Stimulated activated CD8-positive, alpha-beta memory T cell treated with anti-CD3 and anti-CD28 coated beads, Interleukin-7, amount 100 ng/mL, for 1 hour (primary cell): ENCODE data around the gene LILRB2.
"Not testable (repeated sequence)": the region's sequence is repeated elsewhere in the genome, so short reads cannot be mapped to it uniquely, and the experiment has no call there.

Experiments used
- DNase-seq, 2 donors: peaks; one replicate each; pipeline ENCODE4 v3.0.0-alpha.2; 2020; ENCODE audit warnings: low read depth in 2 of 2

Gene LILRB2

DNA sequence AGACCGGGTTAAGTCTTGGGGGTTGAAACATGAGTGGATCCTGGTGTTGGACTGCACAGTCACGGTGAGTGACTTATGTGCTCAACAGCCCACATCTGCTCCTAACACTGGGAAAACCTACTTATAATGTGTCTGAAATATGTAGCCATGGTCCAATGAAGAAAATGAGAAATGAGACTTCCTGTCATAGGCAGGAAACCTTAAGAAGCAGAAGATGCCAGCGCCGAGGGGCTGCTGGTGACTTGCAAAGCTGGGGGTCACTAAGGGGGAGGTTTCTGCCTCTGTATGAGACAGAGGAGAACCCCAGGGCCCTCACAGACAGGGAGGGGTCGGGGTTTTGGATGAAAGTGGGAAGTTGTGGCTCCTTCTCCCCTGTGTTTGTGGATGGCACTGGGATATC, 8.7 kb downstream of the LILRB2 start:
- DNase-seq = not testable (repeated sequence)

- not testable (repeated sequence) for DNase-seq
Observed at GRCh38 chr19:54271587-54271986, 9.3 kb downstream of the LILRB2 start.

- no peak for DNase-seq
Observed at GRCh38 chr19:54271106-54271505, 9.8 kb downstream of the LILRB2 start.

- no peak for DNase-seq
Observed at GRCh38 chr19:54268936-54269335, 12.0 kb downstream of the LILRB2 start.

- DNase-seq = peak; percentile 18 to 53
Observed at GRCh38 chr19:54266133-54266532, 14.8 kb downstream of the LILRB2 start.

GRCh38 chr19:54262470-54262869, 18.4 kb downstream of the LILRB2 start:
- DNase-seq = no peak

- DNase-seq = no peak
Observed at GRCh38 chr19:54262066-54262465, 18.8 kb downstream of the LILRB2 start.

DNA sequence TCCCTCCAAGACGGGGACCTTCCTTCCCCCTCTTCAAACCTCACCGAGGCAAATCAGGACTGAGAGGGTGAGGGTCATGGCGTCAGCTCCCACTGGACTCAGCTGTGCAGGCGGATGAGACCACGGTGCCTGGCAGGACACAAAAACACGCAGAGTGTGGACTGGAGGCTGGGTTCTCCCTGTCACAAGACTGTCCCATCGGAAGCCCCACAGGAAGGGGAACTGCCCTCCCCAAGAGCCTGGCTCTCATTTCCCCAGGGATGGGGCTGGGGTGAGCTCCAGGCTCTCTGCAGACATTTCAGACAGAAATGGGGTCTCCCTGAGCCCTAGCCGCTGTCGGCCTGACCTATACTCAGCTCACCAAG, 23.8 kb downstream of the LILRB2 start, which contains the start of gene LILRB5:
Gene LILRB5, minus strand, starts transcription at position 158 of the 365 bp plus-strand sequence. Its CDS starts 80 bp downstream, at position 78.
- DNase-seq = no peak

DNA sequence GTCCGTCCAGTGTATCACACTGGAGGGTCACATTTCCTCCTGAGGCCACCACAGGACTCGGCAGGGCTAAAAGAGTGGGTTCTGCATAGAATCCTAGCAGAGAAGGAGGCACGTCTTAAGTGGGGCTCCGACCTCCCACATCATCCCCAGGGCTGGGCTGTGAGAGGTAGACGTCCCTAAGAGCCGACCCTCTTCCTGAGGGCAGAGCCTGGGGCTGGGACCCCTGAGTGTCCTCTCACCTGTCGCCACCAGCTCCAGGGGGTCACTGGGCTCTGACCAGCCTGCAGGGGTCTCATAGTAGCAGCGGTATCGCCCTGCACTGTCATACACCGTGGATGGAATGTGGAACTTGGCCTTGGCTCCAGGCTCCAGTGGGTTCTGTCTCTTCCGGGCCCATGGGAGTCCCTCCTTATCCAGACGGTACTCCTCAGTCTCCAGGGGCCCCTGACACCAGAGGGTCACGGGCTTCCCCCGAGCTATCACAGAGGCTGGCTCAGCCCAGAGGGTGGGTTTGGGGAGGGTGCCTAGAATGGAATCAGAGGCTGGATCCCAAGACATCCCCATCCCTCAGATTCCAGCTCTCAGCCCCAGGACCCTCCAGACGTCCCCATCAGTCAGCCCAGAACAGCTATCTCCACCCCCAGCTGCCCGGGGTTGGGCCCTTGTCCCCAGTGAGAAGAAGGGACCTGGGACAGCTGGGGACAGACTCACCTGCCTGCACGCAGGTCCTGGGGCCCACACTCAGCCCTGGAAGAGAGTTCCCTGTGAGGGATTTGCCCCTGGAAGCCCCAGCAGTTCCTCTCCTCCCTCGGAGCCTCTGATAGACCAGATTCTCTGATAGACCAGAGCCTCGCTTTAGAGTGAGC, 24.4 kb downstream of the LILRB2 start:
- no peak for DNase-seq

DNA sequence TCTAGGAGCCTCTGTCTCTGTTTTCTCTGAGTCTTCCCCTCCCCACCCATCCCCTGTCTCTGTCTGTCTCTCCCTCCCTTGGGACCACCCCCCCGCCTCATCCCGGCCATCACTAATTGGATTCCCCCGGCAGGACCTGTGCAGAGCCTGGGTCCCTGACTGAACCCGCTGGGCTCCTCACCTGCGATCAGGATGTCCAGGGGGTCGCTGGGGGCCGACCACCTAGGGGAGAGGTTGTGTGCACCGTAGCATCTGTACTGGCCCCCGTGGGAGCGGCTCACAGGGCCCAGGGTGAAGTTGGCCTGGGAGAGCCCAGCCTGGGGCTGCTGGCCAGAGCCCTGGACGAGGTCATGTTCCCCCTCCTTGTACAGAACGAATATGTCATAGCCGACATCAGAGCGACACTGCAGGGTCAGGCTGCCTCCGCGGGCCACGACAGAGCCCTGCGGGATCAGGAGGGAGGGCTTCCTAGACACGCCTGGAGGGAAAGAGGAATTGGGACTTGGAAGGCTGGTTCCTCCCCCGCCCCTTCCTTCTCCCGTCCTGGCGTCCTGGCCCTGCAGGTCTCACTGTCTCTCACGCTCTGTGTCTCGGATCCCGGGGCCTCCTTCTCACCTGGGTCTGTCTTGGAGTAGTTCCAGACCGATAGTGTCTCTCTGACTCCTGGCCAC, 25.7 kb downstream of the LILRB2 start:
- no peak for DNase-seq

DNA sequence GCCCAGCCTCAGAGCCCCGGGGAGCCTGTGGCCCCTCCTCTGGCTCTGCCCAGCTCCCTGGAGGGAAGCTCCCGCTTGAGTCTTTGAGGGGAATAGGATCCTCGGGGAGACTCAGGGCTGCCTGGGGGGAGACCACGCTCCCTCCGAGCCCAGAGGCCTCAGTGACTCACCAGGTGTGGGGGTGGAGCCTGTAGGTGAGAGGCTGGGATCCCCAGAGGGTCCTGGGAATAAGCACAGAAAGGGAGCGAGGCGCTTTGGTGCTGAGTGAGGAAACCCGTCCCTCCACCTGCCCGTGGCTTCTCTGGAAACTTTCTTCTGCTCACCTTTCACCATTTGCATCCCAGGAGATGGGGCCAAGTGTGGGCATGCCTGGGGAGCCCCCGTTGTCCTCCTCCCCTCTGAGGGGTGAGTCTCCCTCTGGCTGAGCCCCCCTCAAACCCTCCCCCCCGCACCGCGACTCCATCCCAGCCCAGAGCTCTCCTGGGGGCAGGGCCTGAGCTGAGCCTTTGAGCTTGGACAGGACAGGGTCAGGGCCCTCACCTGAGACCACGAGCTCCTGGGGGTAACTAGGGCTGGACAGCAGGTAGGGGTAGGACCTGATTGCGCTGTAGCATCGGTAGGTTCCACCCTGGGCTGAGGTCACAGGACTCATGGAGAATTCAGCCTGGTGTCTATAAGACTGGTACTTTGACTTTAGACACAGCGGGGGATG, 26.6 kb downstream of the LILRB2 start:
- no peak for DNase-seq

- no peak for DNase-seq
Observed at GRCh38 chr19:54253331-54254194, 27.3 kb downstream of the LILRB2 start.

GRCh38 chr19:54252845-54253244, 28.1 kb downstream of the LILRB2 start:
- no peak for DNase-seq

DNA sequence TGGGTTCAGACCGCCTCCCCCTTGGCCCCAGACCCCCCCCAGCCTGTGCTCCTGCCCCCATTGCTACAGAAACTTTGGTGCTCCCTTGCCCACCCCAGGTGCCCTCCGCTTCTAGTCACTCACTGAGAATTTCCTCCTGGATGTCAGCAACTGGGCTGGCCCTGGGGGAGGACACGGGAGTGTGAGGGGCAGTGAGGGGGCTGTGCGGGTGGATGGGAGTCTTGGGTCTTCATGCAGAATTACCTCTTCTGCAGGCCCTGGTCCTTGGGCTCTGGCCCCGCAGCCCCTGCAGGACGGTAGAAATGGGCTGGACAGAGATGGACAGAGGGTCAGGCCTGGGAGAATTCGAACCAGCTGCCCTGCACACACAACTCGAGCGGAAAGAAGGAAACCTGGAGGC, 28.7 kb downstream of the LILRB2 start:
- DNase-seq = no peak

- DNase-seq = no peak
Observed at GRCh38 chr19:54248016-54248601, 32.8 kb downstream of the LILRB2 start.

GRCh38 chr19:54247106-54247930, 33.6 kb downstream of the LILRB2 start:
- DNase-seq = no peak

DNA sequence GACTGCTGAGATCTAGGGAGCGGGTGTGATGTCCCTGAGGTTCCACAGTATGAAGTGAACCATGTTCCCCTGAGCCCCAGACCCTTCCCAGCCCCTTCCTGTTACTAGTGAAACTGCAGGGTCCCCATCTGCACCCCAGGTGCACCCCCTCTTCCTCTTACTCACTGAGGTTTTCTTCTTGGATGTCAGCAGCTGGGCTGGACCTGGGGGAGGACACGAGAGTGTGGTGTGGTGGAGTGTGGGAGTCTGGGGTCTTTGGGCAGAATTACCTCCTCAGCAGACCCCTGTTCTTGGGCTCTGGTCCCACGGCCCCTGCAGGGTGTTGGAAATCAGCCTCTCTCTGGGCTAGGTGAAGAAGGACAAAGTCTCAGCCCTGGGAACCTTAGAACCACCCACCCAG, 35.0 kb downstream of the LILRB2 start:
- DNase-seq = no peak

- not testable (repeated sequence) for DNase-seq
Observed at GRCh38 chr19:54243809-54244208, 37.1 kb downstream of the LILRB2 start.

DNA sequence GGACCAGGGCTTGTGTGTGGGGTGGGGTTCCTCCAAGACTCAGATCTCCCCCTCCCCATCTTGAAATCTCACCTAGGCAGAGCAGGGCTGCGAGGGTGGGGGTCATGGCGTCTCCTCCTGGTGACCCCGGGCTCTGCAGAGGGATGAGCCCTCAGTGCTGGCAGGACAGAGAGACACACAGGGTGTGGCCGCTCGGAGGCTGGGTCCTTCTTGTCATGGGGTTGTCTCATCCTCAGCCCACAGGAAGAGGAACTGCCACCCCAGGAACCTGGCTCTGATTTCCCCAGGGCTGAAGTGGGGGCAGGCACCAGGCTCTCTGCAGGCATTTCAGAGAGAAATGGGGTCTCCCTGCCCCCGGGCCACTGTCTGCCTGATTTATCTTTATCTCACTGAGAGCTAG, 38.3 kb downstream of the LILRB2 start, which contains the start of gene LILRA6:
Gene LILRA6, minus strand, starts transcription at position 145 of the 400 bp plus-strand sequence.
- DNase-seq = not testable (repeated sequence)

DNA sequence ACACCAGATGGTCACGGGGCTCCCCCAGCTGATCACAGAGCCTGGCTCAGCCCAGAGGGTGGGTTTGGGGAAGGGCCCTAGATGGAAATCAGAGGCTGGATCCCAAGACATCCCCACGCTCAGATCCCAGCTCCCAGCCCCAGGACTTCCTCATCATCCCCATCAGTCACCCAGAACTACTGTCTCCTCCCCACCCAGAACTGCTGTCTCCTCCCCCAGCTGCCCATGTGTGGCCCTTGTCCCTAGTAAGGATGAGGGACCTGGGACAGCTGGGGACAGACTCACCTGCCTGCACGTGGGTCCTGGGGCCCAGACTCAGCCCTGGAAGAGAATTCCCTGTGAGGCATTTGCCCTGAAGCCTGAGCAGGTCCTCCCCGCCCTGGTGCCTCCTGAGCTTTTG, 38.7 kb downstream of the LILRB2 start:
- not testable (repeated sequence) for DNase-seq
